Fibroblast of skin of left quadriceps (primary cell): ENCODE measurements around the gene CCL8.
A peak's percentile ranks its signal among the peaks of the same experiment; 100 is the strongest.

Source experiments
- DNase-seq, 2 experiments: peaks; one replicate each; pipeline ENCODE4 v3.0.0-alpha.2; 2013; ENCODE audit warnings: low read depth in 2 of 2

CCL8 gene

DNA sequence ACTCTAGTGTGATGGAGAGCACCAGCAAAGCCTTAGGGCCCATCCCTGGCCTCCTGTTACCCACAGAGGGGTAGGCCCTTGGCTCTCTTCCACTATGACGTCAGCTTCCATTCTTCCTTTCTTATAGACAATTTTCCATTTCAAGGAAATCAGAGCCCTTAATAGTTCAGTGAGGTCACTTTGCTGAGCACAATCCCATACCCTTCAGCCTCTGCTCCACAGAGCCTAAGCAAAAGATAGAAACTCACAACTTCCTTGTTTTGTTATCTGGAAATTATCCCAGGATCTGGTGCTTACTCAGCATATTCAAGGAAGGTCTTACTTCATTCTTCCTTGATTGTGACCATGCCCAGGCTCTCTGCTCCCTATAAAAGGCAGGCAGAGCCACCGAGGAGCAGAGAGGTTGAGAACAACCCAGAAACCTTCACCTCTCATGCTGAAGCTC is at the start of gene CCL8:
Gene CCL8 (plus strand): TSS at position 397 of the 445 bp plus-strand sequence. CDS start 67 bp downstream, outside the sequence.
- no peak for DNase-seq

DNA sequence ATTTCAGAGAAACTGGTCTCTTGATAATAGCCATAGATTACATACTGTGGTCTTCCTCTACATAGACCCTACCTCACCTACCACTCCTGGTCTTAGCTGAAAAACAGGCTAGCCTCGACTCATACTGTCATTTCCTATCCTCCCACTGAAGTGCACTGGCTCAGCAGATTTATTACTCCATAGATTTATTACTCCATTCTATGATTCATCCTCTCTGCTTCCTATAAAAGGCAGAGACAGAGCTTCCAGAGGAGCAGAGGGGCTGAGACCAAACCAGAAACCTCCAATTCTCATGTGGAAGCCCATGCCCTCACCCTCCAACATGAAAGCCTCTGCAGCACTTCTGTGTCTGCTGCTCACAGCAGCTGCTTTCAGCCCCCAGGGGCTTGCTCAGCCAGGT is 49.3 kb upstream of the CCL8 start, which contains the start of gene CCL7:
Gene CCL7 (plus strand): TSS at position 253 of the 400 bp plus-strand sequence. CDS start 70 bp downstream, at position 323.
- DNase-seq, result peak in 1 of 2 experiments; percentile 41

DNA sequence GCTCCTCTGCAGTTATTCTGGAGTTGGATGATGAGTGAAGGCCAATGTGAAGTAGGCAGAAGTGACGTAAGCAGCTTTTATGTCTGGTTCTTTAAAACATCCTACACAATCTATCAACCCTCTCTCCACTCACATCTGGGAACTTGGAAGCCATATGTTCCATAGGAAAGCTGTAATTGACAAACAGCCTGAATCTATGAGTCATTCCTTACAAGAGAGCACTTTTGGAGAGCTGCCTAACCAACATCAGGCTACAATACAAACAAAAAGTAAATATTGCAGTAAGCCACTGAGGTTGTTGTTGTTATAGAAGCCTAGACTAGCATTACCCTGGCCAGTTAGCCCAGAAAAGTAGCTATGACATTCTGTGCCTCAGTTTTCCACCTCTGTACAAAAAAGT is 43.4 kb upstream of the CCL8 start:
- peak; percentile 96 for DNase-seq

DNA sequence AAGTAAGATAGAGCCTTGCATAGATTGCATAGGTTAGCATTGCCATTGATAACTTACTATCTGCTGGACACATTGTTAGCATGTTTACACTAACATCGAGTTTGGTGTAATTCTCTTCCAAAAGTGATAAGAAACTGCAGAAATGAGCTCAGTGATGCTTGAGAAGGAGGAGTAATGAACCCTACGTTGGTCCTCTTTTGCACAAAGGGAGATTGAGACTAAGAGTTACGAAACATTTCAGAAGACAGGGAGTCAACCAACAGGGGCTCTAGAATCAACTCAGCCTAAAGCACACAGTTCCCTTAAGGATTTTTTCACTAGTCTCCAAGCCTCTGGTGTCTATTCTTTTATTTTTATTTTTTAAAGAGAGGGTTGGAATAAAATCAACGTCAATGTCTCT is 42.4 kb upstream of the CCL8 start:
- no peak for DNase-seq

DNA sequence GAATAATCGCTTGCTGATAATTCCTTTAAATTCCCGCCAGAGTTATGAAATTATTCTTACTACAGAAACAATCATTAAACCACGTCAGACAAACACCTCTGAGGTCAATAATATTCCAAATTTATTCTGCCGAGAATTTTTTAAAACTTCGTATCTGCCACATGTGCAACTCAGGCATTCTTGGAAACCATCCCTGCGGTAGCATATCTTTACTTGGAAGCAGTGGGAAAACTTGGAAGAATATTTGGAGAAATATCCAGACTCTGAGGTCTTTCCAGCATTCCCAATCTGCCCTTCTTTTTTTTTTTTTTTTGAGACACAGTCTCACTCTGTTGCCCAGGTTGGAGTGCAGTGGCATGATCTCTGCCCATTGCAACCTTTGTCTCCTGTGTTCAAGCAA is 35.7 kb upstream of the CCL8 start:
- no peak for DNase-seq

DNA sequence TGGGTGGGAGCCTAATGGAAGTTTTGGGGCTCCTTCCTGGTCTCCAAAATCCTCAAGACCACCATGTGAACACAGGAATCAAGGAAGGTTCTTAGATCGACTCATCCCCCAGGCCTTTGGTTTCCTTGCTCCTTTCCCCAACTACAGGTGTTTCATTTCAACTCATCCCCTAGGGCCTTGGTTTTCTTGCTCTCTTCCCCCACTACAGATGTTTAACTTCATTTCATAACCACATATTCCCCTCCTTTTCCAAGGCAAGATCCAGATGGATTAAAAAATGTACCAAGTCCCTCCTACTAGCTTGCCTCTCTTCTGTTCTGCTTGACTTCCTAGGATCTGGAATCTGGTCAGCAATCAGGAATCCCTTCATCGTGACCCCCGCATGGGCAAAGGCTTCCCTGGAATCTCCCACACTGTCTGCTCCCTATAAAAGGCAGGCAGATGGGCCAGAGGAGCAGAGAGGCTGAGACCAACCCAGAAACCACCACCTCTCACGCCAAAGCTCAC is 33.9 kb upstream of the CCL8 start, which contains the start of gene CCL11:
Gene CCL11 (plus strand): TSS at position 457 of the 507 bp plus-strand sequence. CDS start 67 bp downstream, outside the sequence.
- no peak for DNase-seq

DNA sequence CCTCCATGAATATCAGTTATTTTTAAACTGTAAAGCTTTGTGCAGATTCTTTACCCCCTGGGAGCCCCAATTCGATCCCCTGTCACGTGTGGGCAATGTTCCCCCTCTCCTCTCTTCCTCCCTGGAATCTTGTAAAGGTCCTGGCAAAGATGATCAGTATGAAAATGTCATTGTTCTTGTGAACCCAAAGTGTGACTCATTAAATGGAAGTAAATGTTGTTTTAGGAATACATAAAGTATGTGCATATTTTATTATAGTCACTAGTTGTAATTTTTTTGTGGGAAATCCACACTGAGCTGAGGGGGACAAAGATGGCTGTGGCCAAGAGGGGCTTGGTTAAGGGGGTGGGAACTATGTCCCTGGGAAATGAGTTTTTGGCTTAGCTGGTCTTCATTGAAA is 31.4 kb upstream of the CCL8 start:
- no peak for DNase-seq

DNA sequence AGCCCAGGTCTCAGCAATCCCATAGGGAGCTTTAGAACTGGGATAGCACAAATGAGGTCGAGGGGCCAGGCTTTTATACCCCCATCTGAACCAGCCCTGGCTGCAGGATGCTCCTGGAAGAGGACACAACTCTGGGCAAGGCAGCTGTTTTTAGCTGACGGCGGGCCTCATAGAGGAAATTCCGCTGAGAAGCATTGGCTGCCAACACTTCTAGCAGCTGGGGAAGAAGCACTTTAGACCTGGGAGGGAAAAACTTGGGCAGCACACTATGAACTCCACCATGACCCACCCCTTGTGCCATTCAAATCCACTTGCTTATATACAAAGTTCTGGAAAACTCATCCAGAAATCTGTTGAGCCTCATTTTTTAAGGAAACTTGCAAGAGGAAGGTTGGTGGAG is 28.6 kb upstream of the CCL8 start:
- no peak for DNase-seq

DNA sequence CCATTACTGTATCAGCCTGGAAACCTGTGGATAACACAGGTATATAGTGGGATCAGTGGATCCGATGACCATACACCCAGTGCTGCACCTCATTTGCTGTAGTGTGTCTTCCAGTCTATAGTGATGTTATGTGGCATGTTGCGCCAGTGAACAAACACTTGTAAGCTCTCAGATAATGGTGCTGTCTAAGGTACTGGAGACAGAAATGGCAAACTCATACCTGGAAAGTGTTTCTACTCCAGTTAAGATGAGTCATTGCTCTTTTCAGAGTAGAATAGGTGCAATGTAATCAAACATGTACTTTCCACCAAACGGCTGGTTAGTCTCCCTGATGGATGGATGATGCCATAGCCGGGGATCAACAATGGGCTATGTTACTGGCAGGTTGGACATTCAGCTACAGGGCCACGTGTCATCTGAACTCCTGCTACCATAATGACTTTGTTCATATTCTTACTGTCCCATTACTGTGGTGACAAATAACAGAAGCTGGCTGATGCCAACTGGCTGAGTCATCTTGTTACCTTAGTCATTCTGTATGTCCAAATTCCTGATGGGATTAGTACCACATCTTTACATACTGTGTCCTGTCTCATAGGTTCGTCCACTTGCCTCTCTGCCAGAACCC is 27.4 kb upstream of the CCL8 start:
- no peak for DNase-seq

DNA sequence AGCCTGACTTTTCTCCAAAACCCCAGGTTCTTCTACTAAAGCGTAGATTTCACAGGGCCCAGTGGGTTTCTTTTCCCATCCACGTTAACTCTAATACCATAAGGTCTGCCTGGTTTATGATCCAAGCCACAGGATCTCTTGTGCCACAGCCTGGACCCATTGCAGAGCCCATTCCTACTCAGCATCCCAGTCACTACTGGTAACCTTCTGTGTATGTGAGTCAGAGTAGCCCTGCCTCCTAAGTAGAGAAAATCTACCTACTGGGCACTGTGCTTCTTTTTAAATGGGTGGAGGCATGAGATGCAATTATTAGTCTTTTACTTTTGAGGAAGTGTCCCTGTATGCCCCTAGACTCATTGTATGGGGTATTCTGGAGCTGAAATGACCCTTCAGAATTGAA is 20.2 kb upstream of the CCL8 start:
- DNase-seq, result no peak

DNA sequence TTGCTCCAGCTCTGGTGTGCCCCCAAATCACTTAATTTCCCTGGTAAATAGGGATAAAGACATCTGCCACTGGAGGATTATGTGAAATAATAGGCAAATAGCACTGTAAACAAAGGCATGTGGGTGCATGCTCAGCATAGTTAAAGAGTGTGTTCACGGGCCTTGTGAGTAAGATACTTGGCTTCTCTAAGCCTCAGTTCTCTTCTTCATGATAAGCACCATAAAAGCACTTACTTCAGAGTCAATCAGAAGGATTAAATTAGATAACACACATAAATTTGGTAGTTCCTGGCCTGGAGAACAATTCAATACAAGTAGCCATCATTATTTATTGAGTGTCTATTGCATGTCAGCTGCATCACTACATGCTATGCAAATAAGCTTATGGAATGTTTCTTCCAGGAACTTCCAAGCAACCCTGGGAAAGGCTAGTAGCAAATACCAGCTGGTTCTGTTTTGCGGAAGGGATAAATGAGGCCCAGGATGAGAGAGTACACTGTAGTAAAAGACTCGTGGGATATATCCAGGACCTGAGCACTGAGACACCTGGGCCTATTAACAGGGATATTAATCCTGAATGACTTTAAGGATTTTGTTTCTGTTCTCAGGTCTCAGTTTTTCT is 19.2 kb upstream of the CCL8 start:
- DNase-seq, result peak; percentile 52 to 56

DNA sequence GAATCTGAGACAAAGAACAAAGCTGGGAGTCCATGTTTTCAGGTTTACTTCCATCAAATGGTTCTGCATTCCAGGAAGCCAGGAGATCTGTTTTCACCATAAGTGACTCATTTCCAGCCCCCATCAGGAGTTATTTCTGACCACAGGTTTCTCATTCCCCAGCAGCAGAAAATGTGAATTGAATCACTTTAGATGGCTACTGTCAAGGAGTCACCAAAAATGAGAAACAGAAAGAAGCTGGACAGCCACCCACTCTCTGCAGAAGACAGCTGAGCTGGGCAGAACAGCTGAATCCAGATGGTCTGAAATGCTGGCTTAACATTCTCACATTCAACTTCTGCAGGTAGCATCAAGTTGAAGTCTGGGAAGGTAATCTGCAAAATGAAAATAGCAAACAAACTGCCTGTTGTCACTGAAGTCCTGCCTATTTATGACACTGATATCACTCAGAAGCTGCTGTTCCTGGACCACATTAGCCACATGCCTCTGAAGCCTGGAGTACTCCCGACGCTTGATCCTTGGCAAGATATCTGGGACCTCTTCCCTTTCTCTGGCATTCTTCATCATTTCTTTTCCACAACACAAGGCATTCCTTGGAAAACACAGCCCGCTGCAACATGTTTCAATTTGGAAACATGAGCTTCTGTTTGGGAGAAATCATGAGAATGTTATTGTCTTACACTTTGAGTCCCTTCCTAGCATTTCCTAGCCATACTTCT is 18.4 kb upstream of the CCL8 start:
- peak; percentile 57 to 58 for DNase-seq

DNA sequence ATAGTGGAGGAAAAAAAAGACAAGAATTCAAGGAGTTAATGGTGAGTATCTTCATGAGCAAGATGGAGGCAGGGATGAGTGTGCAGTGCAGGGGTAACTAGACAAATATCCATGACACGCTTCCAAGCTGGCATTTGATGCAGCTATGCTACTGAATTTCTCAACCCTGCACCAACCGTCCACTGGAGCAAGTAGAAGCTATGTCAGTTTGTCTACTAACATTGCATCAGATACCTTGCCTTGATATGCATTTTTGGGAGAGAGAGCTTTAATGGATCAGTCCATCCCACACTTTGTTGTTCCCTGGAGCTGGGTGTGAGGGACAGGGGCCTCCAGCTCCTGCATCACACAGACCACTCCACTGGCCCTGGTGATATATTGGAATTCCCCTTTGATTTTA is 17.2 kb upstream of the CCL8 start:
- DNase-seq, result no peak

DNA sequence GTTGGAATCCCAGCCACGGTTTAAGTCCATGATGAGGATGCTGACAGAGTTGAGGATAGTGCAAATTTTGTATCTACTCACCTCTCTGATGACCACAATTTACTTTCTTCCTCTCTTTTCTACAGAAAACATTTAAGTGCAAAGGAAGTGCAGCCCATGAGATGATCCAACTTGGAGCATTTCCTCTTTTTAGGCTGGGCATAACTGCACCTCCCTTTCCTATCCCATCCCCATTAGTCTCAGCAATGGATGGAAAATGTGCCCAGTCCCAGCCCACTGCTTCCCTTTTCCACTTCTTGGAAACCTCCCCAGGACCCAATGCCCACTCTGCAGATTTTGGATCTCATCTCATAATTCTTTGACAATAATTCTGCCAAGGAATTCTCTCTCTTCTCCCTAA is 16.6 kb upstream of the CCL8 start:
- DNase-seq, result no peak

DNA sequence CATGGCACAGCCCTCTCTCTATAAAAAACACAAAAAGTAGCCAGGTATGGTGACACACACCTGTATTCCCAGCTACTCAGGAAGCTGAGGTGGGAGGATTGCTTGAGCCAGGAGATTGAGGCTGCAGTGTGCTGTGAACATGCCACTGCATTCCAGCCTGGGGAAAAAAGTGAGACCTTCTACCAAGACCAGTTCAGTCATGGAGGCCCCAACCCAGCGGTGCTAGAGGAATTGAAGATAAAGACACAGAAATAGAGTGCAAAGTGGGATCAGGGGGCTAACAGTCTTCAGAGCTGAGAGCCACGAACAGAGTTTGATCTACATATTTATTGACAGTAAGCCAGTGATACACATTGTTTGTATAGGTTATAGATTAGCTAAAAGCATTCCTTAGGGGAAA is 15.6 kb upstream of the CCL8 start:
- no peak for DNase-seq

DNA sequence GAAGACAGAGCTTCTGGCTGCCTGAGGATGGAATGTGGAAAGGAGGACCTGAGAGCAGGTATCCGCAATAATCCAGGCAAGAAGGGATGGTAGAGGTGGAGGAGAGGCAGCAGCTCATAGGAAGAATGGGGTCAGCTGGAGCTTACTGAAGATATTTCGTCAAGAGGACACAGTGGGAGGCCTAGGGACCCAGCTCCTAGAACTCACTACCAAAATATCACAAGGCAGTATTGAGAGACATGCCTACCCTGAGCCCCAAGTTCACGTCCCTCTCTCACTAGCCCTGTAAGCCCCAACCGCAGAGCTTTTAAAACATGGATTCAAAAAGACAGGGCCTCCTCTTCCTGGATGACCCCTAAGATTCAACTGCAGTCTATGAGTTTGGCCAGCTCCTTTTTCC is 14.2 kb upstream of the CCL8 start:
- no peak for DNase-seq

DNA sequence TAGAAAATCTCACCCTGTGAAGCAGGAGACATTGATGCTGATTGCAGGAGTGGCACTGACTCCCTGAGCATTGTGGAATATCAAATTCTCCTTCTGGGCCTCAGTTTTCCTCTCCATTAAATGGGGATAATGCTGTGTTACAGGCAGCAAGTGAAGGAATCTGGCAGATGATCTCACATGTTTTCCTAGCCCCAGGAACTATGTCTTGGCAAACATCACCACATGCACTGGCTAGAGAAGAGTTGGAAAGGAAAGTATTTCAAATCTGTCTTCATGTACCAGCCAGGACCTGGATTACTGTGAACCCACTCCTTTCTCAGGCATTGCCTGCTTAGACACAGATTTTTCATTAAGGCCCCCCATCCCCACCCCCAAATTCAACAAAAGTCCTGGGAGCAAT is 13.6 kb upstream of the CCL8 start:
- DNase-seq, result no peak

DNA sequence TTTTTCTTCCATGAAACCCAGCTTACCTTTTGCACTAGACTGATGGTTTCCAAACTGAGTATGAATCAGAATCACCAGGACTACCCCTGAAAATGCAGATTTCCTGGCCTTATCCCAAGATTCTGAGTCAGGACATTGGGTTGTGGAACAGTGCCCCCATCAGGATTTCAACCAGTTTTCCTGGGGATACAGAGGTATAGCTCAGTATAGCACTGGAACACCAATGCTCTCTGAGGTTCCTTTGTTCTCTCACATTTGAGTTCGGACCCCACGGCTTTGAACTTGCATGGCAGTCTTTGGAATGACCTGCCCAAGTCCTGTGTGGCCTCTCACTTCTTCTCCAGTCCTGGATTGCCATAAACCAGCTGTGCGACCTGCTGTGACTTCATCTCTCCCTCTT is 12.8 kb upstream of the CCL8 start:
- DNase-seq, result peak; percentile 42 to 59

DNA sequence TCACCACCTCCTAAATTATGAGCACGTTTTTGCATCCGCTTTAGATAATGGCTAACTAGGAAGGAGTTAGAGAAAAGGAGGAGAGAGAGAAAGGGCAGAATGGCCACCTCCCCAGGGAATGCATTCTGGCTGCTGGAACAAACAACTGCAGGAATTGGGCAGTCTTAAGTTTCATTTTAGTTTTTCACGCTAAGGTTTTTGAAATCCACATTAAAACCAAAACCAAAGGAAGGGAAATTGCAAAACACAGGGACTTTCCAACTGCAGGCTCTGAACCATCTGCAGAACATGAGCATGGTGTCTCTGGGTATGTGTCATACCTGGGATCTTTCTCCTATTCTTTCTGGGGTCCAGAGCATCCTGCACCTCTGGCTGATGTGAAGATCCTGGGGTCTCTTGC is 12.1 kb upstream of the CCL8 start:
- peak in 1 of 2 experiments; percentile 23 for DNase-seq

DNA sequence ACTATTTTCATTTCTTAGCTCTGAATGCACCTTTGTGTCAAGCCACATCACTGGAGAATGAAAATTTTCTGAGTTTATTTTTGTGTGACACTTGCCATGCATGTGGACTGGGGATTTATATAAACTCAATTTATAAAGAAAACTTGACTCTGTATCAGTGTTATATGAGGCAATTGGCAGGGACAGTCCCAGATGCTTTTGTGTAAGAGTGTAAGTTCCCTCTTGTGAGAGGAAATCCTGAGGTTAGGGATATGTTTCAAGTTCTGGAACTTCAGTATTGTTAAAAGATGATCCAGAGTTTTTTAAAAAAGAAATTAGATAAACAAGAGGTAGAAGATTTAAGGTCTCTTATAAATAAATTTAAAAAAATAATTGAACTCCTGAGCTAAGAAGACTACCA is 10.9 kb upstream of the CCL8 start:
- no peak for DNase-seq

DNA sequence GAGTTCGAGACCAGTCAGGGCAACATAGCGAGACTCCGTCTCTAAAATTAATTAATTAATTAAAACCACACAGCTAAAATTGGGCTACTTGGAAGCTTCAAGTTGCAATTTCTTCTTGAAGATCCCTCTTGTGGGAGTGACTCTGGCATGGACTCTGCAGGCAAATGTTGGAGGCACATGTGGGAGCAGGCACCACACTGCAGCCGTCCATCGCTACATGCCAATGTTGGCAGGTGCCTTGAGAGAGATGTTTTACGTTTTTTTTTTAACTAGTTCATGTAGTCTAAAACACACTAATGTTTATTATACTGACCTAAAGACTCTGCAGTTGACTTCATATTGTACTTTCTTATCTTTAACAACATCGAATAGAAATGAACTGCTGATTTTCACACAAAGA is 7.9 kb upstream of the CCL8 start:
- DNase-seq, result no peak

DNA sequence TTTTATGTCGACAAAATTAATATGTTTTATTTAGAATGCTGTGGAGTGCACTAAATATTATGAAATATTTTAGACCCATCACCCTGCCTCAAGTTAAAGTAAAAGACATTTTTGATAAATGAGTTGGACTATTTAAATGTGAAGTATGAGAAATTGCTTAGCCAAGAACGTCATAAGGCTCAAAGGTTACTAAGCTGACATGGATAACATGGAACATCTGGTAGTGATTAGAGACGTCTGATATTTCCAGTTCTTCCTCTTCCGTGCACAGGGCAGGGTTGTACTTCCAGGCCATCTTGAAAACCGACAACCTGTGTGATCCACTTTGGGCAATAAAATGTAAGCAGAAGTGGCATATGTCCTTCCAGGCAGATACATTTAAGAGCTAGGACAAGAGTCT is 7.2 kb upstream of the CCL8 start:
- DNase-seq, result peak; percentile 79 to 81

DNA sequence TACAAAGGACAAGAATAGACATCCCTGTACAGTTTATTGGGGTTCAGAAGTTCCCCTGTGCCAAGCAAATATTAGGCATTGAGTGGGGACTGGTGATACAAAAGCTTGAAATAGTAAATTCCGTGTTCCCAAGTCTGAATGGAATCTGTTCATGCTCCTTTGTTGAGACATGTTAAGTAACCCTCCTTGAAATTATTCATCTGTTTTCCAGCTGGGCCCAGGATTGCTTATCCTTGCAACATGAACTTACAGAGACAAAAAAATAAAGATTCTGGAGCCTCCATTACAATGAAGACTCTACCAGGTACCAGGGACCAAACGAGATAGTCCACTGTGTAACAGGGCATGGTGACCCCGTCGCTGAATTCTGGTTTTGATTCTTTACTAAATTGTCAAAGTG is 6.1 kb upstream of the CCL8 start:
- DNase-seq, result peak in 1 of 2 experiments; percentile 44
